ENCODE results near the gene GP5.

DNA sequence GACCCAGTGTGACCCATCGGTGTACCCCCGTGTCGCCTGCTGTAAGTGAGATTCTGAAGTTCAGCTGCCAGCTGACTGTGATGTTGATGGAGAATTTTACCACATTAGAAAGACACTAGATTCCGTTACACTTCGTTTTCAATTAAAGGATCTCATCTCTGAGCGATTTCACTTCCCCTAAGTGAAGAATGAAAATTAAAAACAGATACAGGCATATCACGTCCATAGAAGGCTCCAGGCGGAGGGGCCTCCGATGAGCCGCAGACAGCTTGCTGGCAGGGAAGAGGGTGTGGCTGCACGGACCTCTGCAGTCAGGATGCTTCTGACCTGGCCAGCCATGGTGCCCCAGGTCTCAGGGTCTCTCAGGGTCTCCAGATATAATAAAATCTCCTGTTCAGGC is 41.4 kb downstream of the GP5 start:
- TF ChIP-seq, protein P1, sequence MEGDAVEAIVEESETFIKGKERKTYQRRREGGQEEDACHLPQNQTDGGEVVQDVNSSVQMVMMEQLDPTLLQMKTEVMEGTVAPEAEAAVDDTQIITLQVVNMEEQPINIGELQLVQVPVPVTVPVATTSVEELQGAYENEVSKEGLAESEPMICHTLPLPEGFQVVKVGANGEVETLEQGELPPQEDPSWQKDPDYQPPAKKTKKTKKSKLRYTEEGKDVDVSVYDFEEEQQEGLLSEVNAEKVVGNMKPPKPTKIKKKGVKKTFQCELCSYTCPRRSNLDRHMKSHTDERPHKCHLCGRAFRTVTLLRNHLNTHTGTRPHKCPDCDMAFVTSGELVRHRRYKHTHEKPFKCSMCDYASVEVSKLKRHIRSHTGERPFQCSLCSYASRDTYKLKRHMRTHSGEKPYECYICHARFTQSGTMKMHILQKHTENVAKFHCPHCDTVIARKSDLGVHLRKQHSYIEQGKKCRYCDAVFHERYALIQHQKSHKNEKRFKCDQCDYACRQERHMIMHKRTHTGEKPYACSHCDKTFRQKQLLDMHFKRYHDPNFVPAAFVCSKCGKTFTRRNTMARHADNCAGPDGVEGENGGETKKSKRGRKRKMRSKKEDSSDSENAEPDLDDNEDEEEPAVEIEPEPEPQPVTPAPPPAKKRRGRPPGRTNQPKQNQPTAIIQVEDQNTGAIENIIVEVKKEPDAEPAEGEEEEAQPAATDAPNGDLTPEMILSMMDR (IDR thresholded peaks at IDR 0.05) = no peak
- TF ChIP-seq EP300 (IDR thresholded peaks at IDR 0.05) (no peak), POLR2A (IDR thresholded peaks at IDR 0.05) (no peak)
